AG04449 (cell line): ENCODE measurements around the gene RBM23.

Experiments
- CTCF ChIA-PET: fragments of 350-600 bp; formaldehyde crosslinking; extraction: SDS; loops from one replicate; lab custom pipeline; 2021; ENCODE audit warnings: antibody characterized with exemption; lab: Yijun Ruan, JAX
- POLR2A ChIA-PET: fragments of 400-600, 350-600 bp; formaldehyde crosslinking; extraction: SDS; loops from one replicate; lab custom pipeline; 2020; ENCODE audit warnings: antibody characterized with exemption, inconsistent platforms; lab: Yijun Ruan, JAX
- DNase-seq: peaks from one replicate; pipeline ENCODE4 v3.0.0-alpha.2; 2010; ENCODE audit warnings: low read depth, low spot score
- H3K4me3 ChIP-seq: 2 replicates; pipeline ENCODE4 v1.5.1; 2011; ENCODE audit warnings: low read depth, mild to moderate bottlenecking, control low read depth, low read length
- TF ChIP-seq, protein P1 (sequence below): IDR thresholded peaks from one replicate; pipeline ENCODE4 v1.5.1; 2011; ENCODE audit warnings: mild to moderate bottlenecking, moderate library complexity, low read length, control low read depth, inconsistent platforms; ENCODE audit not compliant: insufficient read depth; ENCODE audit errors: missing control alignments

Gene RBM23

DNA sequence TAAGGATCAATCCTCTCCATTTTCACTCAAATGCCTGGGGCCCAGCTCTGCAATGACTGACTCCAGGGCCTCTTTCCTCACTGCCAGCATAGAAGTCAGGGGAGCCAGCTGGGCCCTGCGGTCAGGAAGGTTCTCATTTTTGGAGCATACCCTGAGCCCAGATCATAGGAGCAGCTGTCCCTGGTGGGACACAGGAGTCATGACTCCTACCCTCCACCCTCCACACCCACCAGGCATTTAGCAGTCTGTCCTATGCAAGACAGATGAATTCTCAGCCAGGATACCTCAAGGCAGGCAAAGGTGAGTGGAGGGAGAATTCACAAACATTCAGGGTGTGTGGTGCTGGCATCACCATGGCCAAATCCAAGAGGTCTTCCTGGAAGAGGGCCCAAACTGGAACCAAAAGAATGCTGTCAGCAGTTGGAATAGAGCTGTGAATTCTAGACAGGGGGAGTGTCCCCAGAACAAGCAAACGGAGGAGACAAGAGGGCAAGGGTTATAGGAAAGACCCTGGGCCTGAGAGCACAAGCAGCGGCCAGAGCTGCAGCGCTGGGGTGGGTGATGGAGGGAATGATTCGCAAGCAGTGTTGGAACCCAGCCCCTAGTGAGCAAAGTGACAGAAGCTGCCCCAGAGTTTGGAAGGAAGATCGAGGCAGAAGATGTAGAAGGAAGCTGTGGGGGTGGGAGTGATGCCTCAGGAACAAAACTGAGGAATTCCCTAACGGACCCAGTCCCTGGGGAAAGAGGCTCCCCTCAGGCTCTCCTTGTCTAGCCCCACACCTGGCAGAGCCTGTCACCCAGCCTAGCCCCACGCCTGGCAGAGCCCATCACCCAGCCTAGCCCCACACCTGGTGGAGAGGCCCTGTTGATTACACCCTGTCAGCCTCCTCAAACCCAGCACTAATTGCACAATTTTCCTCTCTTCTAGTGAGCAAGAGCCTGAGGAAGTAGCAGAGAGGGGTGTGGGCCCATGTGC, 40.4 kb downstream of the RBM23 start:
- POLR2A ChIA-PET, result no interaction called here
- DNase-seq, result no peak
- CTCF ChIA-PET, result interaction anchor here (0.8 to 10.2 kb wide), 6 partner anchors 11 to 313 kb away, joined by 3 to 145 read pairs (median 6); no protein-coding TSS in a partner anchor

DNA sequence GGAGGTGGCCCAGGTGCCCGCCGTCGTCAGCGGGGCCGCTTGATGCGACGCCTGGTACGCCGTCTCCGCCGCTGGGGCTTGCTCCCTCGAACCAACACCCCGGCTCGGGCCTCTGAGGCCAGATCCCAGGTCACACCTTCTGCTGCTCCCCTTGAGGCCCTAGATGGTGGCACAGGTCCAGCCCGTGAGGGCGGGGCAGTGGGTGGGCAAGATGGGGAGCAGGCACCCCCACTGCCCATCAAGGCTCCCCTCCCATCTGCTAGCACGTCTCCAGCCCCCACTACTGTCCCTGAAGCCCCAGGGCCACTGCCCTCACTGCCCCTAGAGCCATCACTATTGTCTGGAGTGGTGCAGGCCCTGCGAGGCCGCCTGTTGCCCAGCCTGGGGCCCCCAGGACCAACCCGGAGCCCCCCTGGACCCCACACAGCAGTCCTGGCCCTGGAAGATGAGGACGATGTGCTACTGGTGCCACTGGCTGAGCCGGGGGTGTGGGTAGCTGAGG, 41.9 kb downstream of the RBM23 start:
- no peak overlapping the region for H3K4me3 ChIP-seq
- no peak for DNase-seq
- ChIA-PET CTCF (interaction anchor here (7.7 to 10.2 kb wide), 2 partner anchors 21 to 23 kb away, joined by 145 to 164 read pairs; no protein-coding TSS in a partner anchor), POLR2A (no interaction called here)
- TF ChIP-seq, protein P1, sequence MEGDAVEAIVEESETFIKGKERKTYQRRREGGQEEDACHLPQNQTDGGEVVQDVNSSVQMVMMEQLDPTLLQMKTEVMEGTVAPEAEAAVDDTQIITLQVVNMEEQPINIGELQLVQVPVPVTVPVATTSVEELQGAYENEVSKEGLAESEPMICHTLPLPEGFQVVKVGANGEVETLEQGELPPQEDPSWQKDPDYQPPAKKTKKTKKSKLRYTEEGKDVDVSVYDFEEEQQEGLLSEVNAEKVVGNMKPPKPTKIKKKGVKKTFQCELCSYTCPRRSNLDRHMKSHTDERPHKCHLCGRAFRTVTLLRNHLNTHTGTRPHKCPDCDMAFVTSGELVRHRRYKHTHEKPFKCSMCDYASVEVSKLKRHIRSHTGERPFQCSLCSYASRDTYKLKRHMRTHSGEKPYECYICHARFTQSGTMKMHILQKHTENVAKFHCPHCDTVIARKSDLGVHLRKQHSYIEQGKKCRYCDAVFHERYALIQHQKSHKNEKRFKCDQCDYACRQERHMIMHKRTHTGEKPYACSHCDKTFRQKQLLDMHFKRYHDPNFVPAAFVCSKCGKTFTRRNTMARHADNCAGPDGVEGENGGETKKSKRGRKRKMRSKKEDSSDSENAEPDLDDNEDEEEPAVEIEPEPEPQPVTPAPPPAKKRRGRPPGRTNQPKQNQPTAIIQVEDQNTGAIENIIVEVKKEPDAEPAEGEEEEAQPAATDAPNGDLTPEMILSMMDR, result no peak

More for the DNA sequence above, 40.4 kb downstream of the RBM23 start:
- H3K4me3 ChIP-seq, result no peak overlapping the region
- TF ChIP-seq, protein P1, result no peak

DNA sequence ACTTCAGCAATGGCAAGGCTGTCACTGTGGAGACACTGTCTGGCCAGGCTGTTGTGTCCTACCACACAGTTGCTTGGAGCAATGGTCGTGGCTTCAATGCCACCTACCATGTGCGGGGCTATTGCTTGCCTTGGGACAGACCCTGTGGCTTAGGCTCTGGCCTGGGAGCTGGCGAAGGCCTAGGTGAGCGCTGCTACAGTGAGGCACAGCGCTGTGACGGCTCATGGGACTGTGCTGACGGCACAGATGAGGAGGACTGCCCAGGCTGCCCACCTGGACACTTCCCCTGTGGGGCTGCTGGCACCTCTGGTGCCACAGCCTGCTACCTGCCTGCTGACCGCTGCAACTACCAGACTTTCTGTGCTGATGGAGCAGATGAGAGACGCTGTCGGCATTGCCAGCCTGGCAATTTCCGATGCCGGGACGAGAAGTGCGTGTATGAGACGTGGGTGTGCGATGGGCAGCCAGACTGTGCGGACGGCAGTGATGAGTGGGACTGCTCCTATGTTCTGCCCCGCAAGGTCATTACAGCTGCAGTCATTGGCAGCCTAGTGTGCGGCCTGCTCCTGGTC, 43.1 kb downstream of the RBM23 start:
- TF ChIP-seq, protein P1, result no peak
- POLR2A ChIA-PET, result interaction anchor here (0.6 kb wide), 1 partner anchor 217 kb away, joined by 3 read pairs; no protein-coding TSS in a partner anchor
- no peak for DNase-seq
- CTCF ChIA-PET, result interaction anchor here (0.7 to 7.9 kb wide), 4 partner anchors 10 to 319 kb away, joined by 3 to 189 read pairs (median 130); partner anchors contain the start of gene REM2
- H3K4me3 ChIP-seq, result no peak overlapping the region

DNA sequence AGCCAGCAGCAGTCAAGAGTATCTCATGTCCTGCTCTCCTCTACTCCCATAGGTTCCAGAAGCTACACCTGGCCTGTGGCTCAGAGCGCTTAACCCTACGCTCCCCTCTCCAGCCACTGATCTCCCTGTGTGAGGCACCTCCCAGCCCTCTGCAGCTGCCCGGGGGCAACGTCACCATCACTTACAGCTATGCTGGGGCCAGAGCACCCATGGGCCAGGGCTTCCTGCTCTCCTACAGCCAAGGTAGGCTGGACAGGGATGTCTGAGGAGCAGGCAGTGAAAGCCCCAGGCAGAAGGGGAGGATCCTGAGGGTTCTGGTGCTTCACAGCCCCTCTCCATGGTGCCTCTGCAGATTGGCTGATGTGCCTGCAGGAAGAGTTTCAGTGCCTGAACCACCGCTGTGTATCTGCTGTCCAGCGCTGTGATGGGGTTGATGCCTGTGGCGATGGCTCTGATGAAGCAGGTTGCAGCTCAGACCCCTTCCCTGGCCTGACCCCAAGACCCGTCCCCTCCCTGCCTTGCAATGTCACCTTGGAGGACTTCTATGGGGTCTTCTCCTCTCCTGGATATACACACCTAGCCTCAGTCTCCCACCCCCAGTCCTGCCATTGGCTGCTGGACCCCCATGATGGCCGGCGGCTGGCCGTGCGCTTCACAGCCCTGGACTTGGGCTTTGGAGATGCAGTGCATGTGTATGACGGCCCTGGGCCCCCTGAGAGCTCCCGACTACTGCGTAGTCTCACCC, 43.8 kb downstream of the RBM23 start:
- TF ChIP-seq, protein P1, result no peak
- ChIA-PET POLR2A (no interaction called here), CTCF (interaction anchor here (0.7 to 7.9 kb wide), 7 partner anchors 11 to 484 kb away, joined by 3 to 189 read pairs (median 36); partner anchors contain the start of gene REM2)
- no peak for DNase-seq
- H3K4me3 ChIP-seq, result no peak overlapping the region

DNA sequence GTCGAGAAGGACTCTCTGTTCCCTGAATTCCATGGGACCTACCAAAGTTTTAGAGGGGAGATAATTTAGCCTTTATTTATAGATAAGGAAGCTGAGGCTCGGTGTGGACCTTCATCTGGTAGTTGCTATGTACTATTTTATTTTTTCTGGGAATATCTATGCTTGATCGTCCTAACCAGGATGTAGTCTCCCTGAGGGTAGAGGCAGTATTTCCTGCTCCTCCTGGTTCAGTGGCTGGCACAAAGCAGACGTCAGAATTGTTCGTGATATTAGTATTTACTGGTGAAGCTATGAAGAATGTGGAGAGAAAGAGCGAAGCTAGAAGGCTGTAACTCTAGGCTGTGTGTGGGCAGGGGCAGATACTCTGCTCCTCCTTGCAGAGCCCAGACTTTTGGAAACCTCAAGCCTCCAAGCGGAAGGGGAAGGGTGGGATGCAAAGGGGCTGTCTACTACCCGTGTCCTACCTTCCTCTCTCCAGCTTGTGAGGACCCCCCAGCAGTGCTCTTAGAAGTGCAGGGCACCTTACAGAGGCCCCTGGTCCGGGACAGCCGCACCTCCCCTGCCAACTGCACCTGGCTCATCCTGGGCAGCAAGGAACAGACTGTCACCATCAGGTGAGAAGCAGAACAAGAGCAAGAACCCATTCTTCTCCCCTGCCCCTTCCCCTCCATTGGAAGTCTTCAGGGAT, 46.0 kb downstream of the RBM23 start:
- TF ChIP-seq, protein P1, result no peak
- DNase-seq, result no peak
- POLR2A ChIA-PET, result interaction anchor here (0.7 to 1.5 kb wide), 3 partner anchors 9 to 36 kb away, joined by 3 to 6 read pairs (median 3); no protein-coding TSS in a partner anchor
- H3K4me3 ChIP-seq, result peak overlapping the region; percentile 81
- CTCF ChIA-PET, result interaction anchor here (0.6 to 7.9 kb wide), 50 partner anchors 10 to 483 kb away, joined by 3 to 189 read pairs (median 4); partner anchors contain the start of genes MMP14, OXA1L, RBM23 and REM2
